Activated CD4-positive, alpha-beta T cell treated with anti-CD3 and anti-CD28 coated beads, Interleukin-2, amount 50 U/mL, for 4 hours (primary cell): ENCODE data around the gene C5orf46.
A peak's percentile ranks its signal among the peaks of the same experiment; 100 is the strongest.

Experiments
- DNase-seq, 2 experiments: peaks; one replicate each; pipeline ENCODE4 v3.0.0-alpha.2; 2020

The C5orf46 gene

DNA sequence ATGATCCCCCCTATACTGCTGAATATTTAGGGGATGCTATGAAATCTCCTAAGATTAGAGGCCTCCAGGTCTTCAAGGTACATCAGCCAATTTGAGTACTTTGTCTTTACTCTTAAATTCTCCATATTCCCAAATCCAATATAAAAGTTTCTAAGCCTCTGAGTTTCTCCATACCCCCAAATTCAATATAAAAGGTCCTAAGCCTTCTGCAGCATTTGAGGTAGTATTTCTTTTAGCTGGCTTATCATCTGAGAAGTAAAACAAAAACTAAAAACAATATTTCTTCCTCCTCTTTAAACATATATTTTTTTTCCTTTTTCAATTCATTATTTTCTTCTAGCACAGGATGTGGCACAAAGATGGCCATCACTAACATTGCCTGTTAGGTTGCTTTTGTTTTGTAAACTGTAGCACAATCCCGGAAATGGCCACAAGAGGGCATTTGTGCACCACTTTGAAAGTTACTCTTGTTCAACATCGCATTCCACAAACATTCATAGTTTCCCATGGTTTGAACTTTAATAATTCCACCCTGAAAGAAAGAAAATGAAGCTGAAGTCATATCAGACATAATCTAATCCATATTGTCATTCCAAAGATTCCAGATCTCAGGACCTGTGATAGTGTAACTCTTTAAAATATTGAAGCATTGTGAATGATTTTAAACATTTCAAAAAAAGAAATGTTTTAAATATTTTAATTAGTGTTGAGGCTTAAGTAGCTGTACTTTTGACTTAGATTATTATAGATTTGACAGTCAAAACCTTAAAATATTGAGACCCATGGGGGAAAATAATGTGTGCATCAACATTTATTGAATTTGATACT, 48.8 kb downstream of the C5orf46 start:
- DNase-seq, result peak; percentile 18 to 33

DNA sequence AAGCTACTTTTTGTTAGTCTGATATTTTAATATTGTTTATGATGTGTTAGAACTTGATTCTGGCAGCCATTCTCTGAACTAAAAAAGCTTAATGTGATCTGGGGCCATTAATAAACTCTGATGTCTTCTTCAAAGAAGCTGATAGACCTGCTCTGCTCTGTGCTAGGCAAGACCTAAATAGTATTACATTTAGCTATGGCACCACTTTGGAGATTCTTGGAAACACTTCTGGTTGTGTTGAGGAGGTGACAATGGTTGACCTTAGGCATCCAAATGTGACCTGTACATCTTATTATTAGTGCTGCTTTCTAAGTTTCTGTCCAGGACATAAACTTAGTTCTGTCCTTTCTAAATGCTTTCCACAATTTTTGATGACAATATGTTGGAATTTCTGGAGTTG, 49.5 kb downstream of the C5orf46 start:
- DNase-seq, result no peak

DNA sequence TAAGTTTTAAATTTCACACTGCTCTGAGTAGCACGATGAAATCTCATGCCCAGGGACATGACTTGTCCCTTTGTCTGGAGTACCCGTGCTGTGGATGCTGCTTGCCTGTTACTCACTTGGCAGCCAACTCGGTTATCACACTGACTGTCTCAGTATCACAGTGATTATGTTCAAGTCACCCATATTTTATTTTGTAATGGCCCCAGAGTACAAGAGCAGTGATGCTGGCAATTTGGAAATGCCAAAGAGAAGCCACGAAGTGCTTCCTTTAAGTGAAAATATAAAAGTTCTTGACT, 50.6 kb downstream of the C5orf46 start:
- DNase-seq, result no peak

DNA sequence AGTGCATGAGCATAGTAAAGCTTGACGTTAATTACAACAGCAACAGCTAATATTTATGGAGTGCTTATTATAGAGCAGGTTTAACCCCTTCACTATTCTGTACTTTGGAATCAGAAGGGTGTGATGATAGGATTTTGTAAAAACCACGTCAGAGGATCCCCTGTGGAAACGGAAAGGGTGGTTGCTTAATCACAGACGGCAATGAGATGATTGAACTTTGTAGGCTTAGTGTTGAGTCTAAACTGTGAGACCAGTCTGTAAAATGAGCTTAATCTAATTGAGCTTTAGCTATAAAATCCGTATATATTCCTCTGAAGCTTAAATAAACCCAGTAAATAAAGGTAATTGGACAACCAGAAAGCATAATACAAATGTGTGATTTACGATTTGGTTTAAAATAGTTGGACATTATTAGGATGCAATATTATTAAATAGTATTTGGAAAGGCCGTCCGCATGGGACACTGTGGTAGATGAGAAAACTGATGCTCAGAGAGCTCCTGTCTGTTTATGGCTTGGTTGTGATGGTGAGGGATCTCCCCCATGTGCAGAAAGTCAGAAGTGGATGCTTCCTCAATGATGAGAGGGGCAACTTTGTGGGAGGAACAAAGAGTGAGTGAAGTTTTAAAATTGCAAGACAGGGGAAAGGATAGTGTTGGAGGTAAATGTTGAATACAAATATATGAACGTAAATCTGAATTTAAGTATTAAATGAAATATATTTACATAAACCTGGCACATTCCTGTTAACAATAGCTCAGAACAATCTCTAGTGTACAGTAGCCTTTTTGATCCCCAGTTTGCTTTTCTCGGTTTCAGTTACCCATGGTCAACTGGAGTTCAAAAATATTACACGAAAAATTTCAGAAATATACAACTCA, 51.2 kb downstream of the C5orf46 start:
- DNase-seq, result no peak

DNA sequence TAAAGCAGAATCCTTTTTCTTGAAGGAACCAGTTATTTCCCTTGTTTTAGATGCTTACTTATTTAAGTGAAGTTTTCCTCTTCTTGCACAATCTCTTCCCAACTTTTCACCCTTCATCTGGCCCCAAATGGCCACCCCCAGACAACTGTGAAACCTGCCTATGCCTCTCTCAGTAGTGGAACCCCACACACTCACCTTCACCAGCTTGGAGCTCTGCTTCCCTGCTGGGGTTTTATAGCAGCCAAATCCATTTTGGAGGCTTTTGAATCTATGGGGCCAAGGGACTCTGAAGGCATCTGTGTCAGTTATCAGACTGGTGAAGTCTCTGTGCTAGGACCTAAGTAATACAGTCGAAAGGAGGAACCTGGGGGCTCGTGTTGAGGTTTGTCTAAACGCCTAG, 52.0 kb downstream of the C5orf46 start:
- no peak for DNase-seq

DNA sequence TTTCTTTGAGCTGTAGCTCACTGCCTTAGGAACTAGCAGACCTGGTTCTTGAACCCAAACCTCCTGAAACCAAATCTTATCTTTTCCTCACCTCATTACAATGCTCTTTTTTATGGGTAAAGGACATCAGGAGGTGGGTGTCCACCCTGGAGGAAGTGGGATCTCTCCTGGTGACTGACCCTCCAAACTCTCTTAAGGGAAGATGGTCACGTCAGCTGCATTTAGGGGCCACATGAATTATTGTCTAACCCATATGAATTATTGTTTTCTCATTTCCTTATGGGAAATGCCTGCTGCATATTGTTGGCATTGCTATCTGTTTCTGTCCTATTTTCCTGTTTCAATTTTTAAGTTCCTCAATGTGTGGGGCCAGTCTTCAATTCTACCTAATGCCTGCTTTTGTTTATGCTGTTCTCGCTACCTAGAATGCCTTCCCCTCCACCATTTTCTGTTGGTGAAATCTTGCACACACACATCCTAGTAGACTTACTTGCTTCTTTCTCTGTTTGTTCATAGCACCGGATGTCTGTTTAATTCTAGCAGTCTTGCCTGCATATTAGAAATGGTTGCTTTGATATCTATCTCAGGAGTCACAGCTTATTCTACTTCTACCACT, 52.9 kb downstream of the C5orf46 start:
- no peak for DNase-seq

DNA sequence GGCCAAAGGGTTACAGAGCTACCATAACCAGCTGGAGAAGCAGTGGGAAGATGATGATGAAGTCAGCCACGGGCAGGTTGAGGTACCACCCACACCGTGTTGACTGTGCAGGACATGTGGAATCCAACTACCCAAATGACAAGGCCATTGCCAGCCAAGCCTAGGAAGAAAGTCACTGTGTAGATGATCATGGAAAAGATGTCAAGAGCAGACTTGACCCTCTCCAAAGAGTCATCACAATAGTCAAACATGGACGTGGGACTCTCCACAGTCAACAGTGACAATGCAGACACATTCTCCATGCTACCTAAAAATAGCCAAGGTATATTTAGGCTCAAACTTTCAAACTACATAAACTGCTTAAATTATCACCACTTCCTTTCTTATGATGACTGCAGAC, 54.0 kb downstream of the C5orf46 start:
- no peak for DNase-seq

DNA sequence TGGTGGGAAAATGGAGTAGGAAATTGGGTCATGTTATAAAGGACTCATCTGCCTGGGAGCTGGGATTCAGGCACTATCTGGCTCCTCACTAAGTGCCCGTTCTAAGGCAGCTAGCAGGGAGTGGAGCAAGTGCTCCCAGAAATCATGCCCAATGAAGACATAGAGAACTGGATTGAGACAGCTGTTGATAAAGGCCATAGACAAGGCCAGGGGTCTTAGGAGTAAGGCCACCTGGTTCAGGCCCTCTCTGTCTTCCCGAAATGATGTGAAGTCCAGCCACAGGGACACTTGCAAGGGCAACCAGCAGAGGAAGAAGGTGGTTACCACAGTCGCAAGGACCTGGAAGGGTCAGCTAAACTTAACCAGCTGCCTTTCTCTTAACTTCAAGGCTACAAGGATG, 54.8 kb downstream of the C5orf46 start:
- no peak for DNase-seq

DNA sequence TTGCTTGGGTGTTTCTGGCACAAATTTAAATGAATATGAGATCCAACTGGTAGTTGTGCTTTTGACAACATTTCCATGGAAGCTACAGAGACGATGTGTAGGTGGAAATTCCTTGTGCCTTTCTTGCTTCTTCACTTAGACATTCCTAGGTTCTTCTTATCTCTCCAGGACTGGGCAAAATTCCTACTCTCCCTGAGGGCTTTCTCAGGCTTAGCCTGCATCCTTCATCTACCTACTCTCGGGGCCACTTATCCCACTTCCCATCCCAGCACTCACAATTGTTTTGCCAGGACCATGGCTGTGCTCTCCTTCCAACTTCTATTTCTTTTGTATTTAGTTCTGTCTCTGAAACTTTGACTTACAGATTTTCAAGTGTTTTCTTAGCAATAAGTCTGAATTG, 57.1 kb downstream of the C5orf46 start:
- no peak for DNase-seq

DNA sequence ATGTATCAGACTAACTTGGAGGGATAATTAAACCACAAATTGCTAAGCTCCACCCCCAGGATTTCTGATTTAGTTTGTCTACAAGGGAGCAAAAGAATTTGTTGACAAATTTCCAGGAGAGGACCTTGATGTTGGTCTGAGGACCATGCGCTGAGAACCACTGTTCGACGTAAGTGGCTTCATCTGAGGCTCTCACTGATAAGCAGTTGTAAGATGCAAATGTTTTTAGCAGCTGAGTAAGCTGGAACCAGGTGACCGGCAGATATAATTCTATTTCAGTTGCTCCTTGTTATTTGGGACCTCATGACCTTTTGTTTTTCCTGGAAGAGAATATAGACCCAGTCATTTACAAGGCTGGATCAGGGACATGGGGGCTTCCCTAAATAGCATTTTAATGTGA, 60.7 kb downstream of the C5orf46 start:
- no peak for DNase-seq

DNA sequence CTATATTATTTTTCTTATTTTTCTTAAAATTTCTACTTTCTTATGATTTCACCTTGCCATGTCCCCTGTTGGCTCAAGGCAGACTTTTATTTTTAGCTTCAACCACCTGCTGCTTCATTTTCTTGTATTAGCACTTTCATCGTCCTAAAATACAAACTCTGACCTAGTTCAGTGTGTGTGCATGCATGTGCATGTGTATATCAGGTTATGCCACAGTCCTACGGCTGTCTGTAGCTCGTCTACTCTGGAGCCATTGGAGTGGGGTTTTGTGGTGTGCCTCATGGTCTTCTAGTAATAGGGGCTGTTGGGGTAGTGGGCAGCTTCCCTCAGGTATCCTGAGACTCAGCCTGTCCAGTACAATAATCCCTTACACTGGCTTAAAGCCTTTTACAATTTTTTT, 61.5 kb downstream of the C5orf46 start:
- DNase-seq, result no peak

DNA sequence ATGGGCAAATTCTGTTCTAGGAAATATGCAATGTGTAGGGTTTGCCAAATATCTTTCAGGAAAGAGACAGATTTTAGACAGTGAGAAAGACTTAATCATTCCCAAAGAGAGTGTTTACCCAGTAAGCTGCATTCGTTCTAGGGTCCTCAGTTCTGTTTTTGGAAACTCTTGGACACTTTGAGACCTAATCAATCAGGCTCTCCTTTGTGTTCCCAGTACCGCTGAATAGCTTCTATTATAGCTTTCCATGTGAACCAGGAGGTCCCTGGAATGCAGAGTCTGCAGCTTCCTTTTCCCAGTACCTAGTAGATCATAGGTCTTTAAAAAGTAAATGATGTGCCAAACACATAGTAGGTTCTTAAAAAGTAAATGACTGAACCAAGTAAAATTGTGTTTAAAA, 63.5 kb downstream of the C5orf46 start:
- no peak for DNase-seq
